Measurements from ENCODE around the gene SPTBN4. TPM values are rescaled to one million over a fixed set of nuclear protein-coding genes. Genes with fewer than 3 reads are reported as not detected.
A peak's percentile ranks its signal among the peaks of the same experiment; 100 is the strongest.

The SPTBN4 gene
- total RNA-seq, 1 donor, result 0.72 TPM

DNA sequence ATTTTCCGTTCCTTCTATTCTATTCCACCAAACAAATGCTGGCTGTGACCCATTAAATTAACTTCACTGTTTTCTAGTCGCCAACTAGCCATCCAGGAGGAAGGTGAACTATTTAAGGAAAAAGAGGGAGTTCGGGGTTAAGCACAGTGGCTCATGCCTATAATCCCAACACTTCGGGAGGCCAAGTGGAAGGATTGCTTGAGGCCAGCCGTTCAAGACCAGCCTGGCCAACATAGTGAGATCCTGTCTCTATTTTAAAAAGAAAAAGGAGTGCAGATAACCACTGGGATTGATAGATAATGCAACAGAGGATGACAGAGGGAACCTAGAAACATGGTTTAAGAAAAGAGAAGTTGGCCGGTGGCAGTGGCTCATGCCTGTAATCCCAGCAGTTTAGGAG lies 44.7 kb downstream of the SPTBN4 start:
- TF ChIP-seq, protein P1, sequence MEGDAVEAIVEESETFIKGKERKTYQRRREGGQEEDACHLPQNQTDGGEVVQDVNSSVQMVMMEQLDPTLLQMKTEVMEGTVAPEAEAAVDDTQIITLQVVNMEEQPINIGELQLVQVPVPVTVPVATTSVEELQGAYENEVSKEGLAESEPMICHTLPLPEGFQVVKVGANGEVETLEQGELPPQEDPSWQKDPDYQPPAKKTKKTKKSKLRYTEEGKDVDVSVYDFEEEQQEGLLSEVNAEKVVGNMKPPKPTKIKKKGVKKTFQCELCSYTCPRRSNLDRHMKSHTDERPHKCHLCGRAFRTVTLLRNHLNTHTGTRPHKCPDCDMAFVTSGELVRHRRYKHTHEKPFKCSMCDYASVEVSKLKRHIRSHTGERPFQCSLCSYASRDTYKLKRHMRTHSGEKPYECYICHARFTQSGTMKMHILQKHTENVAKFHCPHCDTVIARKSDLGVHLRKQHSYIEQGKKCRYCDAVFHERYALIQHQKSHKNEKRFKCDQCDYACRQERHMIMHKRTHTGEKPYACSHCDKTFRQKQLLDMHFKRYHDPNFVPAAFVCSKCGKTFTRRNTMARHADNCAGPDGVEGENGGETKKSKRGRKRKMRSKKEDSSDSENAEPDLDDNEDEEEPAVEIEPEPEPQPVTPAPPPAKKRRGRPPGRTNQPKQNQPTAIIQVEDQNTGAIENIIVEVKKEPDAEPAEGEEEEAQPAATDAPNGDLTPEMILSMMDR (IDR thresholded peaks at IDR 0.05; ENCODE audit: extremely low read depth, low read depth, low read length), result no peak
- no peak overlapping the region for H3K27ac ChIP-seq (ENCODE audit: low read depth, low read length)
- H3K27me3 ChIP-seq (ENCODE audit: insufficient read depth, low read length), result peaks cover 23% of the 10 kb centered on the region
- H3K4me2 ChIP-seq (ENCODE audit: insufficient read depth, low read length), result no peak overlapping the region
- no peaks in the 10 kb centered on the region for H3K9me3 ChIP-seq (ENCODE audit: low read depth, low read length)
- H3K4me3 ChIP-seq (ENCODE audit: insufficient read depth, low read length), result no peak overlapping the region
- no peaks in the 10 kb centered on the region for H3K79me2 ChIP-seq (ENCODE audit: insufficient read depth, low read length)
- H3K36me3 ChIP-seq (ENCODE audit: insufficient read depth, low read length), result no peaks in the 10 kb centered on the region
- no peak overlapping the region for H2AFZ ChIP-seq (ENCODE audit: low read length)
- peaks cover 4% of the 10 kb centered on the region for H4K20me1 ChIP-seq (ENCODE audit: insufficient read depth, low read length)
- DNase-seq (ENCODE audit: insufficient read length, low spot score, missing footprints), result no peak
- H3K4me1 ChIP-seq (ENCODE audit: insufficient read depth, low read length), result no peaks in the 10 kb centered on the region

DNA sequence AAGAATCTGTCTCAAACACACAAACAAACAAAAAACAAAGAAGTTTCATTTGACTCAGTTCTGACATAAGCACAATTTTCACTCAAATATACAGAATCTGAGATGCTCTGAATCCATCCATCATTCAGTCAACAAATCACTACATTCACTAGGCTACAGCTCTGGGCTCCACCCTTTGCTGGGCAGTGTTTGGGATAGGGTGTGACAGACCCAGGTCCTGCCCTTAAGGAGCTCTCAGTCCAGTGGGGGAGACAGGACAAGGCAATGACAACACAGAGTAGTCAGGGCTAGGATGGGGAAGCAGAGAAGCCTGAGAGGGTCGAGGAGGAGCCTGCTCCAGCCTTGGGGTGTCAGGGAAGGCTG lies 45.3 kb downstream of the SPTBN4 start:
- TF ChIP-seq, protein P1 (IDR thresholded peaks at IDR 0.05; ENCODE audit: extremely low read depth, low read depth, low read length), result no peak
- H3K4me3 ChIP-seq (ENCODE audit: insufficient read depth, low read length), result no peak overlapping the region
- no peaks in the 10 kb centered on the region for H3K9me3 ChIP-seq (ENCODE audit: low read depth, low read length)
- peaks cover 23% of the 10 kb centered on the region for H3K27me3 ChIP-seq (ENCODE audit: insufficient read depth, low read length)
- no peaks in the 10 kb centered on the region for H3K36me3 ChIP-seq (ENCODE audit: insufficient read depth, low read length)
- no peaks in the 10 kb centered on the region for H3K79me2 ChIP-seq (ENCODE audit: insufficient read depth, low read length)
- H3K4me1 ChIP-seq (ENCODE audit: insufficient read depth, low read length), result no peaks in the 10 kb centered on the region
- no peak overlapping the region for H2AFZ ChIP-seq (ENCODE audit: low read length)
- H3K27ac ChIP-seq (ENCODE audit: low read depth, low read length), result no peak overlapping the region
- H3K4me2 ChIP-seq (ENCODE audit: insufficient read depth, low read length), result no peak overlapping the region
- DNase-seq (ENCODE audit: insufficient read length, low spot score, missing footprints), result peak; percentile 57
- H4K20me1 ChIP-seq (ENCODE audit: insufficient read depth, low read length), result peaks cover 4% of the 10 kb centered on the region

DNA sequence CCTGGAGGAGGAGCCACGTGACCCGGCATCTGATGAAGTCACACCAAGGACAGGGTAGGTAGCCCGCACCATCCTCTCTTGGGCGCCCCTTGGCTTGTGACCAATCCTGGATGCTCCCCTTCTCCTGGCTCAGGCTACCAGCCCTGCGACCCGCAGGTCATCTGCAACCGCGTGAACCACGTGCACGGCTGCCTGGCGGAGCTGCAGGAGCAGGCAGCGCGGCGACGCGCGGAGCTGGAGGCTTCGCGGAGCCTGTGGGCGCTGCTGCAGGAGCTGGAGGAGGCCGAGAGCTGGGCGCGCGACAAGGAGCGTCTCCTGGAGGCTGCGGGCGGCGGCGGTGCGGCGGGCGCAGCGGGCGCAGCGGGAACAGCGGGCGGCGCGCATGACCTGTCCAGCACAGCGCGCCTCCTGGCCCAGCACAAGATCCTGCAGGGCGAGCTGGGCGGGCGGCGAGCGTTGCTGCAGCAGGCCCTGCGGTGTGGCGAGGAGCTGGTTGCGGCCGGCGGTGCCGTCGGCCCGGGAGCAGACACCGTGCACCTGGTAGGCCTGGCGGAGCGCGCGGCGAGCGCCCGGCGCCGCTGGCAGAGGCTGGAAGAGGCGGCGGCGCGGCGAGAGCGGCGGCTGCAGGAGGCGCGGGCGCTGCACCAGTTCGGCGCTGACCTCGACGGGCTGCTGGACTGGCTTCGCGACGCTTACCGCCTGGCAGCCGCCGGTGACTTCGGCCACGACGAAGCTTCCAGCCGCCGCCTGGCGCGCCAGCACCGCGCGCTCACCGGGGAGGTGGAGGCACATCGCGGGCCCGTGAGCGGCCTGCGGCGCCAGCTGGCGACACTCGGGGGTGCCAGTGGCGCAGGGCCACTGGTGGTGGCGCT lies 45.9 kb downstream of the SPTBN4 start:
- Histone ChIP-seq H3K9me3 (ENCODE audit: low read depth, low read length) (no peaks in the 10 kb centered on the region), H3K4me1 (ENCODE audit: insufficient read depth, low read length) (no peaks in the 10 kb centered on the region), H3K27ac (ENCODE audit: low read depth, low read length) (no peak overlapping the region), H3K4me3 (ENCODE audit: insufficient read depth, low read length) (no peak overlapping the region), H3K4me2 (ENCODE audit: insufficient read depth, low read length) (no peak overlapping the region), H3K36me3 (ENCODE audit: insufficient read depth, low read length) (no peaks in the 10 kb centered on the region), H3K27me3 (ENCODE audit: insufficient read depth, low read length) (peaks cover 23% of the 10 kb centered on the region), H2AFZ (ENCODE audit: low read length) (no peak overlapping the region), H4K20me1 (ENCODE audit: insufficient read depth, low read length) (peaks cover 4% of the 10 kb centered on the region), H3K79me2 (ENCODE audit: insufficient read depth, low read length) (no peaks in the 10 kb centered on the region)
- TF ChIP-seq, protein P1 (IDR thresholded peaks at IDR 0.05; ENCODE audit: extremely low read depth, low read depth, low read length), result no peak
- peak; percentile 91 for DNase-seq (ENCODE audit: insufficient read length, low spot score, missing footprints)

DNA sequence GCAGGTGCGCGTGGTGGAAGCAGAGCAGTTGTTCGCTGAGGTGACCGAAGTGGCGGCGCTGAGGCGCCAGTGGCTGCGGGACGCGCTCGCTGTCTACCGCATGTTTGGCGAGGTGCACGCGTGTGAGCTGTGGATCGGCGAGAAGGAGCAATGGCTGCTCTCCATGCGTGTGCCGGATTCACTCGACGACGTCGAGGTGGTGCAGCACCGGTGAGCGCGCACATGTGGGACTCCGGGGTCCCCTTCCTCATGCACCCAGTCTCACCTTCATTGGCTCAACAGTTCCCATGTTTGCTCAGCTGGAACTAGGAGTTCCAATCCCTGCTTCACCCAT lies 46.5 kb downstream of the SPTBN4 start:
- peaks cover 4% of the 10 kb centered on the region for H4K20me1 ChIP-seq (ENCODE audit: insufficient read depth, low read length)
- no peak overlapping the region for H2AFZ ChIP-seq (ENCODE audit: low read length)
- H3K9me3 ChIP-seq (ENCODE audit: low read depth, low read length), result no peaks in the 10 kb centered on the region
- no peak overlapping the region for H3K4me2 ChIP-seq (ENCODE audit: insufficient read depth, low read length)
- no peak overlapping the region for H3K27ac ChIP-seq (ENCODE audit: low read depth, low read length)
- no peaks in the 10 kb centered on the region for H3K36me3 ChIP-seq (ENCODE audit: insufficient read depth, low read length)
- H3K4me3 ChIP-seq (ENCODE audit: insufficient read depth, low read length), result no peak overlapping the region
- no peaks in the 10 kb centered on the region for H3K79me2 ChIP-seq (ENCODE audit: insufficient read depth, low read length)
- H3K4me1 ChIP-seq (ENCODE audit: insufficient read depth, low read length), result no peaks in the 10 kb centered on the region
- TF ChIP-seq, protein P1 (IDR thresholded peaks at IDR 0.05; ENCODE audit: extremely low read depth, low read depth, low read length), result no peak
- H3K27me3 ChIP-seq (ENCODE audit: insufficient read depth, low read length), result peaks cover 23% of the 10 kb centered on the region
- no peak for DNase-seq (ENCODE audit: insufficient read length, low spot score, missing footprints)

All from osteoblast (primary cell).